Epithelial cell of esophagus (primary cell): ENCODE measurements around the gene HOXB9.

ENCODE experiments used
- DNase-seq: peaks from one replicate; pipeline ENCODE4 v3.0.0; 2010; ENCODE audit warnings: low read depth
- H3K4me3 ChIP-seq: 2 replicates; pipeline ENCODE4 v1.5.1; 2011; ENCODE audit warnings: mild to moderate bottlenecking, low read length, control low read depth
- CTCF ChIP-seq: IDR thresholded peaks from 2 replicates; pipeline ENCODE4 v1.5.1; 2011; ENCODE audit warnings: low read depth, mild to moderate bottlenecking, low read length, control low read depth, inconsistent platforms; ENCODE audit not compliant: insufficient read depth; ENCODE audit errors: missing control alignments

The HOXB9 gene

GRCh38 chr17:48630925-48631692, 5.0 kb upstream of the HOXB9 start:
- no peak overlapping the region for H3K4me3 ChIP-seq
- no peak for DNase-seq
- TF ChIP-seq CTCF = no peak

- no peak for DNase-seq
- no peak overlapping the region for H3K4me3 ChIP-seq
- no peak for TF ChIP-seq CTCF
Measured at GRCh38 chr17:48630009-48630924, 4.1 kb upstream of the HOXB9 start.

GRCh38 chr17:48629411-48629759, 3.2 kb upstream of the HOXB9 start:
- TF ChIP-seq CTCF = no peak
- DNase-seq = no peak
- no peak overlapping the region for H3K4me3 ChIP-seq

GRCh38 chr17:48628649-48629410, 2.7 kb upstream of the HOXB9 start:
- no peak overlapping the region for H3K4me3 ChIP-seq
- TF ChIP-seq CTCF = no peak
- DNase-seq = no peak

GRCh38 chr17:48627623-48628521, 1.7 kb upstream of the HOXB9 start:
- H3K4me3 ChIP-seq = no peak overlapping the region
- TF ChIP-seq CTCF = no peak
- no peak for DNase-seq

- H3K4me3 ChIP-seq = no peak overlapping the region
- no peak for DNase-seq
- TF ChIP-seq CTCF = no peak
Measured at GRCh38 chr17:48627118-48627597, 1.0 kb upstream of the HOXB9 start.
